Measurements from ENCODE around the gene SYTL3. TPM values are rescaled to one million over a fixed set of nuclear protein-coding genes. Genes with fewer than 3 reads are reported as not detected.
"Not testable (repeated sequence)": the region's sequence is repeated elsewhere in the genome, so short reads cannot be mapped to it uniquely, and the experiment has no call there.

Gene SYTL3
- total RNA-seq, 2 experiments from 2014 or later, result 151 to 163 TPM

GRCh38 chr6:158645064-158646022 lies 4.5 kb upstream of the SYTL3 start:
- Mint-ChIP-seq H3K27ac (peak overlapping the region; percentile 88), H3K4me3 (peak overlapping the region; percentile 99), H3K9me3 (peaks cover 2% of the 10 kb centered on the region), H3K36me3 (ENCODE audit: low read depth) (peaks cover 35% of the 10 kb centered on the region), H3K4me1 (ENCODE audit: low read depth) (peaks cover 69% of the 10 kb centered on the region), H3K27me3 (no peaks in the 10 kb centered on the region)
- intact Hi-C loops (cut with micrococcal nuclease), result loop anchor here (5.0 kb wide), 1 partner anchor 42 kb away; no protein-coding TSS in a partner anchor
- DNase-seq (peak; percentile 57), ATAC-seq (peak; percentile 4)
- ChIA-PET CTCF (interaction anchor here (1.3 to 8.5 kb wide), 9 partner anchors 14 to 431 kb away, joined by 5 to 67 read pairs (median 7); no protein-coding TSS in a partner anchor), POLR2A (interaction anchor here (0.7 to 9.9 kb wide), 7 partner anchors 7 to 438 kb away, joined by 3 to 112 read pairs (median 6); partner anchors contain the start of gene SYTL3)
- TF ChIP-seq, protein P1, sequence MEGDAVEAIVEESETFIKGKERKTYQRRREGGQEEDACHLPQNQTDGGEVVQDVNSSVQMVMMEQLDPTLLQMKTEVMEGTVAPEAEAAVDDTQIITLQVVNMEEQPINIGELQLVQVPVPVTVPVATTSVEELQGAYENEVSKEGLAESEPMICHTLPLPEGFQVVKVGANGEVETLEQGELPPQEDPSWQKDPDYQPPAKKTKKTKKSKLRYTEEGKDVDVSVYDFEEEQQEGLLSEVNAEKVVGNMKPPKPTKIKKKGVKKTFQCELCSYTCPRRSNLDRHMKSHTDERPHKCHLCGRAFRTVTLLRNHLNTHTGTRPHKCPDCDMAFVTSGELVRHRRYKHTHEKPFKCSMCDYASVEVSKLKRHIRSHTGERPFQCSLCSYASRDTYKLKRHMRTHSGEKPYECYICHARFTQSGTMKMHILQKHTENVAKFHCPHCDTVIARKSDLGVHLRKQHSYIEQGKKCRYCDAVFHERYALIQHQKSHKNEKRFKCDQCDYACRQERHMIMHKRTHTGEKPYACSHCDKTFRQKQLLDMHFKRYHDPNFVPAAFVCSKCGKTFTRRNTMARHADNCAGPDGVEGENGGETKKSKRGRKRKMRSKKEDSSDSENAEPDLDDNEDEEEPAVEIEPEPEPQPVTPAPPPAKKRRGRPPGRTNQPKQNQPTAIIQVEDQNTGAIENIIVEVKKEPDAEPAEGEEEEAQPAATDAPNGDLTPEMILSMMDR (IDR thresholded peaks at IDR 0.05), result no peak

GRCh38 chr6:158646023-158646910 lies 3.6 kb upstream of the SYTL3 start:
- peaks cover 7% of the 10 kb centered on the region for H3K9me3 Mint-ChIP-seq
- ChIA-PET CTCF (interaction anchor here (0.6 to 5.1 kb wide), 8 partner anchors 13 to 425 kb away, joined by 3 to 25 read pairs (median 4); no protein-coding TSS in a partner anchor), POLR2A (interaction anchor here (0.5 to 9.9 kb wide), 6 partner anchors 6 to 681 kb away, joined by 4 to 112 read pairs (median 10); partner anchors contain the start of gene SYTL3)
- peak overlapping the region; percentile 88 for H3K27ac Mint-ChIP-seq
- TF ChIP-seq, protein P1 (IDR thresholded peaks at IDR 0.05), result no peak
- peak overlapping the region; percentile 99 for H3K4me3 Mint-ChIP-seq
- ATAC-seq, result no peak
- DNase-seq, result no peak
- peaks cover 66% of the 10 kb centered on the region for H3K4me1 Mint-ChIP-seq (ENCODE audit: low read depth)
- no peaks in the 10 kb centered on the region for H3K27me3 Mint-ChIP-seq
- intact Hi-C loops (cut with micrococcal nuclease), result loop anchor here (5.0 kb wide), 1 partner anchor 41 kb away; no protein-coding TSS in a partner anchor
- H3K36me3 Mint-ChIP-seq (ENCODE audit: low read depth), result peaks cover 35% of the 10 kb centered on the region

DNA sequence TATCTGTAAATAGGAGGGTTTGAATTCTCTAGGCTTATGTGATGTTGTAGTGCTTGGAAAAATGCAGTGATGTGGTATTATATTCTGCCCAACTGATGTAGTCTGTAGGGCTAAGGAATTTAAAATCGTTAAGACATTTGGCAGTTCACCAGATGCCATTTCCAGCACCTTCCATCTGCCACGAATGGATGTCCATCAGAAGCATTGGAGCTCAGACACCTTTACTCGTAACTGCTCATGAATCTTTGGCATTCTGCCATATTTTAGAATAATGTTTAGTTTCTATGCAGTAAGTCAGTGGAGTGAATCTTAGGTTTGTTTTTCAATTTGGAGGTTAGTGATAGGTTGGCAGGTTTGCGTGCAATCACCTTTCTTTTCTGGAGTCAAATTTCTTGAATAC lies 2.4 kb upstream of the SYTL3 start:
- H3K27me3 Mint-ChIP-seq, result no peaks in the 10 kb centered on the region
- peaks cover 7% of the 10 kb centered on the region for H3K9me3 Mint-ChIP-seq
- intact Hi-C loops (cut with micrococcal nuclease), result loop anchor here (5.0 kb wide), 1 partner anchor 40 kb away; no protein-coding TSS in a partner anchor
- H3K36me3 Mint-ChIP-seq (ENCODE audit: low read depth), result peaks cover 33% of the 10 kb centered on the region
- TF ChIP-seq, protein P1 (IDR thresholded peaks at IDR 0.05), result no peak
- peaks cover 55% of the 10 kb centered on the region for H3K4me1 Mint-ChIP-seq (ENCODE audit: low read depth)
- H3K4me3 Mint-ChIP-seq, result no peak overlapping the region
- DNase-seq, result no peak
- no peak for ATAC-seq
- H3K27ac Mint-ChIP-seq, result peak overlapping the region; percentile 97
- ChIA-PET CTCF (interaction anchor here (1.2 to 5.1 kb wide), 5 partner anchors 12 to 223 kb away, joined by 3 to 25 read pairs (median 4); no protein-coding TSS in a partner anchor), POLR2A (interaction anchor here (3.3 to 7.1 kb wide), 3 partner anchors 14 to 397 kb away, joined by 11 to 65 read pairs (median 12); partner anchors contain the start of gene TAGAP)

GRCh38 chr6:158648682-158649131 lies 1.1 kb upstream of the SYTL3 start:
- intact Hi-C loops (cut with micrococcal nuclease), result loop anchor here (5.0 kb wide), 1 partner anchor 39 kb away; no protein-coding TSS in a partner anchor
- ATAC-seq (peak; percentile 12), DNase-seq (peak; percentile 59)
- CTCF ChIA-PET, result interaction anchor here (1.3 to 5.1 kb wide), 2 partner anchors 10 to 43 kb away, joined by 3 to 25 read pairs; no protein-coding TSS in a partner anchor
- peaks cover 59% of the 10 kb centered on the region for H3K4me1 Mint-ChIP-seq (ENCODE audit: low read depth)
- TF ChIP-seq, protein P1 (IDR thresholded peaks at IDR 0.05), result no peak
- peaks cover 34% of the 10 kb centered on the region for H3K36me3 Mint-ChIP-seq (ENCODE audit: low read depth)
- POLR2A ChIA-PET, result interaction anchor here (0.6 to 7.8 kb wide), 7 partner anchors 7 to 396 kb away, joined by 4 to 112 read pairs (median 11); partner anchors contain the start of genes DYNLT1 and TAGAP
- peaks cover 2% of the 10 kb centered on the region for H3K27me3 Mint-ChIP-seq
- H3K9me3 Mint-ChIP-seq, result peaks cover 9% of the 10 kb centered on the region
- H3K4me3 Mint-ChIP-seq, result peak overlapping the region; percentile 83
- H3K27ac Mint-ChIP-seq, result peak overlapping the region; percentile 97

- Mint-ChIP-seq H3K4me1 (ENCODE audit: low read depth) (peaks cover 71% of the 10 kb centered on the region), H3K36me3 (ENCODE audit: low read depth) (peaks cover 65% of the 10 kb centered on the region), H3K4me3 (peak overlapping the region; percentile 83), H3K27ac (peak overlapping the region; percentile 98)
- CTCF ChIA-PET, result interaction anchor here (1.2 kb wide), 1 partner anchor 8 kb away, joined by 3 read pairs; no protein-coding TSS in a partner anchor
- ATAC-seq; DNase-seq; H3K9me3 Mint-ChIP-seq; H3K27me3 Mint-ChIP-seq; intact Hi-C loops (cut with micrococcal nuclease): not testable (repeated sequence)
- POLR2A ChIA-PET, result interaction anchor here (1.0 to 7.8 kb wide), 3 partner anchors 10 to 18 kb away, joined by 3 to 112 read pairs (median 8); partner anchors contain the start of gene DYNLT1
Observed at GRCh38 chr6:158651981-158652737, 2.3 kb downstream of the SYTL3 start.
